Common myeloid progenitor, CD34-positive (primary cell): ENCODE data around the gene DPYD.

ENCODE experiments used
- CTCF ChIA-PET: fragments of 350-600 bp; sonication (Branson Sonifier 250); formaldehyde crosslinking; loops from one replicate; lab custom pipeline; 2021; ENCODE audit warnings: antibody characterized with exemption; lab: Charles Lee
- POLR2A ChIA-PET: fragments of 350-600 bp; sonication (Branson Sonifier 250); formaldehyde crosslinking; loops from one replicate; lab custom pipeline; 2021; ENCODE audit warnings: antibody characterized with exemption; lab: Charles Lee
- DNase-seq, 3 donors: peaks; one replicate each; pipeline versions ENCODE4 v3.0.0 to v3.0.0-alpha.2; 2013
- H3K27ac ChIP-seq, 2 experiments: 1 replicate in 1 of 2; 2 replicates in 1 of 2; pipeline ENCODE4 v1.7.0; 2013; ENCODE audit warnings: inconsistent platforms in 2 of 2, low read length in 2 of 2, mild to moderate bottlenecking in 2 of 2, low read depth in 1 of 2, moderate library complexity in 1 of 2; ENCODE audit not compliant: severe bottlenecking in 2 of 2, insufficient read depth in 1 of 2, poor library complexity in 1 of 2
- H3K27me3 ChIP-seq, 5 experiments: replicated peaks in 2 of 5; 1 replicate in 3 of 5; 2 replicates in 2 of 5; pipeline versions ENCODE4 v1.6.1 to v1.7.0; 2013; ENCODE audit warnings: low read length in 4 of 5, mild to moderate bottlenecking in 2 of 5, moderate library complexity in 2 of 5, inconsistent platforms in 1 of 5; ENCODE audit not compliant: insufficient read depth in 5 of 5, control insufficient read depth in 4 of 5
- H3K36me3 ChIP-seq, 4 experiments: 1 replicate in 2 of 4; 2 replicates in 2 of 4; pipeline versions ENCODE4 v1.6.1 to v1.7.0; 2013; ENCODE audit warnings: low read length in 3 of 4, control low read depth in 1 of 4, mild to moderate bottlenecking in 1 of 4; ENCODE audit not compliant: control insufficient read depth in 4 of 4, insufficient read depth in 4 of 4
- H3K4me1 ChIP-seq, 4 experiments: 1 replicate in 3 of 4; 2 replicates in 1 of 4; pipeline versions ENCODE4 v1.6.1 to v1.7.1; 2013; ENCODE audit warnings: low read length in 3 of 4, mild to moderate bottlenecking in 3 of 4, control low read depth in 1 of 4, inconsistent platforms in 1 of 4, moderate library complexity in 1 of 4; ENCODE audit not compliant: control insufficient read depth in 4 of 4, insufficient read depth in 4 of 4; ENCODE audit errors: control extremely low read depth in 1 of 4
- H3K4me3 ChIP-seq, 7 experiments: 1 replicate in 4 of 7; 2 replicates in 3 of 7; pipeline versions ENCODE4 v1.5.1 to v1.7.0; 2013; ENCODE audit warnings: mild to moderate bottlenecking in 7 of 7, low read length in 6 of 7, moderate library complexity in 6 of 7, inconsistent platforms in 2 of 7, low read depth in 2 of 7, control low read depth in 1 of 7; ENCODE audit not compliant: insufficient read depth in 4 of 7, control insufficient read depth in 1 of 7; ENCODE audit errors: extremely low read depth in 1 of 7
- H3K9me3 ChIP-seq, 5 experiments: 1 replicate in 4 of 5; 2 replicates in 1 of 5; pipeline versions ENCODE4 v1.6.1 to v1.7.1; 2013; ENCODE audit warnings: low read length in 4 of 5, mild to moderate bottlenecking in 2 of 5, inconsistent platforms in 1 of 5, low read depth in 1 of 5, moderate library complexity in 1 of 5; ENCODE audit not compliant: control insufficient read depth in 4 of 5, insufficient read depth in 2 of 5; ENCODE audit errors: control extremely low read depth in 1 of 5
- WGBS: methylation state at CpG from one replicate; pipeline ENCODE4 v1.1.5; 2013; ENCODE audit not compliant: insufficient coverage; 5-methylcytosine and 5-hydroxymethylcytosine counted together

Gene DPYD

DNA sequence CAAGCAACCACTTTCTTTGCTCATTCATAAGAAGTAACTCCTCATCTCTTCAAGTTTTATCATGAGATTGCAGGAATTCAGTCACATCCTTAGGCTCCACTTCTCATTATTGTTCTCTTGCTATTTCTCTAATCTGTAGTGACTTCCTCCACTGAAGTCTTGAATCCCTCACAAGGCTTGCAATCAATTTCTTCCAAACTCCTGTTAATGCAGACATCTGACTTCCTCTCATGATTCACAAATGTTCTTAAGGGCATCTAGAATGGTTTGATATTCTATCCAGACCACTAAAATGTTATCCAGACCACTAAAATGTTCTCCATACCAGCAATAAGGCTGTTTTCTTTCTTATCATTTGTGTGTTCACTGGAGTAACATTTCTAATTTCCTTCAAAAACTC, 528.1 kb downstream of the DPYD start:
- DNase-seq, result no peak
- H3K4me3 ChIP-seq, result no peak overlapping the region
- no peak overlapping the region for H3K27ac ChIP-seq
- H3K4me1 ChIP-seq, result peaks cover 0 to 2% (median 0%) of the 10 kb centered on the region in 4 experiments
- peaks cover 0 to 2% (median 0%) of the 10 kb centered on the region in 4 experiments for H3K36me3 ChIP-seq
- H3K27me3 ChIP-seq, result no peaks in the 10 kb centered on the region
- peaks cover 0 to 8% (median 0%) of the 10 kb centered on the region in 5 experiments for H3K9me3 ChIP-seq
- ChIA-PET POLR2A (no interaction called here), CTCF (no interaction called here)

DNA sequence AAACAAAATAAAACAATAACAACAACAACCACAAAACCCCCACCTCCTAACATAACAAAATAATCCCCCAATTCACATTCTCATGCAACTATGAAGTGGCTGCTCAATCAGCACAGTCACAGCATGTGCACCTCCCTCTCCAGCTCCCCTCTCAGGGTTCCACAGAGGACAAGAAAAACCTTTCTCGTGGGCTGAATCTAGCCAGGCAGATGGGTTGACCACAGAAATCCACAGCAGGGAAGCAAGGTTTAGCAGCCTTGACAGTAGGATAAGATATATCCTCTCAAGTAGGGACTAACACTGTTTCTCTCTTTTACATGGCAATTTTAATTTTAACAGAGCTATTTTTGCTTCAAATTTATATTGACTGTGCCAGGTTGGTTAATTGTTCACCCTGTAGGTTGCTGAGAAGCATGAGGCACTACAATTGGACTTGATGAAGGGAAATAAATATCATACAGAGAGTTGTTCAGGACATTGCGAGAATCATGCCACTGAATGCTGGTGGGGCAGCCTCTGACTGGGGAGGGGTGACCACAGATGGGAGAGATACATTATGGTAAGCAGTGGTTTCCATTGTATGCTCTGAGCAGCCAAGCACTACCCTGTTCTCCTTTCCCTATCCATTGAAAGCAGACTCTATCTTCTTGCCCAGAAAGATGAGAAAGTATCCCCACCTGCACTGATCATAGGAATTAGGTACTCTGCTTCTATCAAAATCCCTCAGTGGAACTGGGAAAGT, 535.1 kb downstream of the DPYD start:
- ChIA-PET CTCF (no interaction called here), POLR2A (no interaction called here)
- H3K4me3 ChIP-seq, result no peak overlapping the region
- no peak overlapping the region for H3K27ac ChIP-seq
- 100% methylated on average over 1 of the region's 2 CpGs for WGBS
- peak in 2 of 3 donors; percentile 7 to 15 for DNase-seq
- no peaks in the 10 kb centered on the region for H3K36me3 ChIP-seq
- no peaks in the 10 kb centered on the region for H3K9me3 ChIP-seq
- H3K27me3 ChIP-seq, result no peaks in the 10 kb centered on the region
- no peaks in the 10 kb centered on the region for H3K4me1 ChIP-seq

DNA sequence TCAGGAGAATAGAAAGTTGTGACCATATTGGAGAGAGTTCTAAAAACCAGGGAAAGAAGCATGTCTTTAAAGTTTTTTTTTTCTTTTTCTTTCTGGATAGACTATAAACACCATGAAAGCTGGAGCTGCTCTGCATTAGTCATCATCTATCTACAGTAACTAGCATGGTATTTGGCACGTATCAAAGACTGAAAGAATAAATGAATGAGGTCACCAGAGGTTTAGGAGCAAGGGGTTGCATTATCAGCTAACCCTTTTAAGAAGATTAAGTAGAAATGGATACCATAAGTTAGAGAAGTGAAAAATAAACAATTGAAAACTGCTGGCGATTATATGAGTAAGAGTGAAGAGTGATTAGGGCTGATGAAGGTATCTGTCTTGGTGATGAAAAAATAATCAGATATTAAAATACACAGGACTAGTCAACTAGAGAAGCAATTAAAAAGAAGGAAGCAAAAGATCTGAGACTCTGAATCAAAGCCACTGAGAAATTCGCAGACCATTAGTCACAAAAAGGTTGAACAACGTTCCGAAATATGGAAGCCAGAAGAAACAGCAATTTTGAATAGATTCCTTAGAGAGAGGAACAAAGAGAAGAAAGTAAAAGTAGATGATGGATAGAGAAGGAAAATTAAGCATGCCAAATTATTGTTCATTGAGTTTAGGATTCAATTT, 536.4 kb downstream of the DPYD start:
- no peak overlapping the region for H3K4me3 ChIP-seq
- no peaks in the 10 kb centered on the region for H3K4me1 ChIP-seq
- no CpG with 5 or more reads among the region's 5 CpGs for WGBS
- no peaks in the 10 kb centered on the region for H3K9me3 ChIP-seq
- no peaks in the 10 kb centered on the region for H3K27me3 ChIP-seq
- DNase-seq, result no peak
- CTCF ChIA-PET, result no interaction called here
- no peaks in the 10 kb centered on the region for H3K36me3 ChIP-seq
- POLR2A ChIA-PET, result no interaction called here
- no peak overlapping the region for H3K27ac ChIP-seq

DNA sequence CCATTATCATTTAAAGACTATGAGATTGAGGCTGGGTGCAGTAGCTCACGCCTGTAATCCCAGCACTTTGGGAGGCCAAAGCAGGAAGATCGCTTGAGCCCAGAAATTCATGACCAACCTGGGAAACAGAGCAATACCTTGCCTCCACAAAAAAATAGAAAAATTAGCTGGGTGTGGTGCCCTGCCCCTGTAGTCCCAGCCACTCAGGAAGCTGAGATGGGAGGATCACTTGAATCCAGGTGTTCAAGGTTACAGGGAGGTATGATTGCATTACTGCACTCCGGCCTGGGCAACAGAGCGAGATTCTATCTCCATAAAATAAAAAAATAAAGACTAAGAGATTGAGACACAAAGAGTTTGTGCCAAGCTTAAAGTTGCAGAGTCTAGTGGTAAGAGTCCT, 537.0 kb downstream of the DPYD start:
- no peak for DNase-seq
- Histone ChIP-seq H3K36me3 (no peaks in the 10 kb centered on the region), H3K9me3 (no peaks in the 10 kb centered on the region), H3K4me3 (no peak overlapping the region), H3K4me1 (no peaks in the 10 kb centered on the region), H3K27ac (no peak overlapping the region), H3K27me3 (no peaks in the 10 kb centered on the region)
- CTCF ChIA-PET, result interaction anchor here (0.5 kb wide), 1 partner anchor 45 kb away, joined by 3 read pairs; no protein-coding TSS in a partner anchor
- POLR2A ChIA-PET, result no interaction called here
- 93% methylated on average over 2 of the region's 4 CpGs for WGBS

DNA sequence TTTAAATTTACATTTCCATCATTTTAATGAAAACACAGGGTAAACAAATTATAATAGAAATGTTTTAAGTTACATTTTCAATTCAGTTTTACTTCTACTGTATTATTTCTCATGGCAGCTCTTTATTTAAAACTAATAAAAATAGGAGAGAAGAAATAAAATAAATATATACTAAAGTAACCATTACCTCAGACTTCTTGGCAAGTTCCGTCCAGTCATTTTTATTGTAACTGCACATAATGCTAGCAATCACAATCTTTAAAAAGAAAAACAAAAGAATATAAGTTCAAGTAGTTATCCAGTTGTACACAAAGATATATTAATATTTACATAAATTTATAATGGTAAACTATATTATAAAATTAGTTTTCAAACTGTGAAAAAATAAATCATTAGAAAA, 538.6 kb downstream of the DPYD start:
- POLR2A ChIA-PET, result no interaction called here
- CTCF ChIA-PET, result no interaction called here

DNA sequence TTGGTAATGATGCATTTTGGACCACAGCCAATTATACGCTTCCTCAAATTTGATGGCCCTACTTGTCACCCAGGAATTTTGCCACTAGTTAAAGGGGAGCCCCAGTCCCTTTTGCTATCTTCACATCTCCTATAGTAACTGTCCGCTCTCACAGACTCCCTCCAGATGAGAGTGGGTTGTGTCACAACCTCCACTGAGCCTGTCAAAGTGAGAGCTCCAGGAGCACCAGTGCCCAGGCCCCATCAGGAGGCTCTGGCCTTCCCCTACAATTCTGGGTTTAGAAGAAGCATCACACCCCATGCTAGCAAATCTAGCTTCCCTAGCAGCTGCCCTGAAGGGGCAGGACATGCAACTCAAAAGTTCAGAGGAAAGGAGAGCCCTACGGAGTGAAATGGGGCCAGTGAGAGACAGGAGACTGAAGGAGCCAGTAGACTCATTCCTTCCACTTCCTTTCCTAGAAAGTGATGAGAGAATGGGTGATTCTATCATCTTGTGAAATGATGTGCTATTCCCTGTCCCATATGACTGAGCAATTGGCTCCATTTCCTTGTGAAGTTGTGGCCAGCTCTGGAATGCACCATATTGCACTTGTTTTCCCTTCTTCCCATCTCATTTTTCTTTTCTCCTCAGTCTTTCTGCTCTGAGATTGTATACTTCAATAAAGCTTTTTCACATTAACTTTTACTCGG, 541.3 kb downstream of the DPYD start:
- Histone ChIP-seq H3K4me3 (no peak overlapping the region), H3K27me3 (no peaks in the 10 kb centered on the region), H3K36me3 (peaks cover 0 to 3% (median under 1%) of the 10 kb centered on the region in 4 experiments), H3K4me1 (no peaks in the 10 kb centered on the region), H3K9me3 (no peaks in the 10 kb centered on the region), H3K27ac (no peak overlapping the region)
- 100% methylated on average over 2 of the region's 4 CpGs for WGBS
- ChIA-PET POLR2A (no interaction called here), CTCF (no interaction called here)
- peak in 2 of 3 donors; percentile 33 to 36 for DNase-seq

More for the DNA sequence above, 538.6 kb downstream of the DPYD start:
- Histone ChIP-seq H3K27me3 (no peaks in the 10 kb centered on the region), H3K4me1 (no peaks in the 10 kb centered on the region), H3K4me3 (no peak overlapping the region), H3K36me3 (peaks cover 0 to 3% (median under 1%) of the 10 kb centered on the region in 4 experiments), H3K9me3 (no peaks in the 10 kb centered on the region), H3K27ac (no peak overlapping the region)
- WGBS, result no CpG with 5 or more reads among the region's 1 CpG
- DNase-seq, result no peak

DNA sequence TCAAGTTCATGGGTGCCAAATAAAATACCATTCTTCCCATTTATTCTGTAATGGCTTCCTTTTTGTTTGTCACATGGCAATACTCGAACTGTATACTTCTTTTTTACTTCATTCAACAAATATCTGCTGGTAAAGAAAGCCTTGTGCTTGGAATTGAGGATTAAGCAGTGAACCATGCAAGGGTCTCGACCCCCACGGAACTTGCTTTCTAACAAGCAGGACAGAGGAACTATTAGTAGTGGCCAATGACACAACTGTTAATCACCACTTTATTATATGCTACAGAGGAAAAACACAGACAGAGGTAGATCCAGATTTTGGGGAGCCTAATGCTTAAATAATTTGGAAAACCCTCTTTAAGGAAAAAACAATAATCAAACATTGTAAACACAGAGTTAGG, 542.2 kb downstream of the DPYD start:
- no peak overlapping the region for H3K27ac ChIP-seq
- ChIA-PET CTCF (no interaction called here), POLR2A (no interaction called here)
- H3K27me3 ChIP-seq, result no peaks in the 10 kb centered on the region
- DNase-seq, result no peak
- H3K9me3 ChIP-seq, result no peaks in the 10 kb centered on the region
- H3K4me3 ChIP-seq, result no peak overlapping the region
- H3K4me1 ChIP-seq, result no peaks in the 10 kb centered on the region
- H3K36me3 ChIP-seq, result peaks cover 0 to 3% (median under 1%) of the 10 kb centered on the region in 4 experiments
- no CpG with 5 or more reads among the region's 3 CpGs for WGBS
